ENCODE results near the gene CC2D1A. TPM values are rescaled to one million over a fixed set of nuclear protein-coding genes. Genes with fewer than 3 reads are reported as not detected.

CC2D1A gene
- polyA plus RNA-seq, 1 experiment: 13.1 TPM

- POLR2A ChIA-PET: no interaction called here
- peaks cover 6% of the 10 kb centered on the region for H3K36me3 ChIP-seq (ENCODE audit: control insufficient read depth, insufficient read depth, low read length)
- no peak overlapping the region for H3K4me3 ChIP-seq (ENCODE audit: low read depth, low read length)
- DNase-seq (ENCODE audit: low read depth): no peak
- TF ChIP-seq CTCF (IDR thresholded peaks at IDR 0.05; ENCODE audit: insufficient read depth, low read depth, low read length): no peak
- CTCF ChIA-PET: no interaction called here
- no peaks in the 10 kb centered on the region for H3K27me3 ChIP-seq (ENCODE audit: control insufficient read depth, insufficient read depth, low read length)
These were observed 69.9 kb downstream of the CC2D1A start for GRCh38 chr19:13975870-13976269.

- CTCF ChIA-PET: no interaction called here
- POLR2A ChIA-PET: no interaction called here
- no peak overlapping the region for H3K4me3 ChIP-seq (ENCODE audit: low read depth, low read length)
- no peaks in the 10 kb centered on the region for H3K27me3 ChIP-seq (ENCODE audit: control insufficient read depth, insufficient read depth, low read length)
- no peak for DNase-seq (ENCODE audit: low read depth)
- H3K36me3 ChIP-seq (ENCODE audit: control insufficient read depth, insufficient read depth, low read length): peaks cover 6% of the 10 kb centered on the region
- TF ChIP-seq CTCF (IDR thresholded peaks at IDR 0.05; ENCODE audit: insufficient read depth, low read depth, low read length): no peak
These were observed 70.4 kb downstream of the CC2D1A start for GRCh38 chr19:13976446-13976845.

GRCh38 chr19:13977803-13978202, 71.8 kb downstream of the CC2D1A start:
- Histone ChIP-seq H3K27me3 (ENCODE audit: control insufficient read depth, insufficient read depth, low read length) (no peaks in the 10 kb centered on the region), H3K4me3 (ENCODE audit: low read depth, low read length) (no peak overlapping the region), H3K36me3 (ENCODE audit: control insufficient read depth, insufficient read depth, low read length) (peaks cover 10% of the 10 kb centered on the region)
- no peak for TF ChIP-seq CTCF (IDR thresholded peaks at IDR 0.05; ENCODE audit: insufficient read depth, low read depth, low read length)
- POLR2A ChIA-PET: no interaction called here
- CTCF ChIA-PET: interaction anchor here (0.5 to 1.2 kb wide), 3 partner anchors 16 to 504 kb away, joined by 3 read pairs; no protein-coding TSS in a partner anchor
- DNase-seq (ENCODE audit: low read depth): no peak

GRCh38 chr19:13978351-13979243, 72.6 kb downstream of the CC2D1A start:
- DNase-seq (ENCODE audit: low read depth): no peak
- ChIA-PET CTCF (interaction anchor here (1.0 to 1.2 kb wide), 3 partner anchors 17 to 65 kb away, joined by 3 to 4 read pairs (median 3); no protein-coding TSS in a partner anchor), POLR2A (no interaction called here)
- no peak for TF ChIP-seq CTCF (IDR thresholded peaks at IDR 0.05; ENCODE audit: insufficient read depth, low read depth, low read length)
- Histone ChIP-seq H3K36me3 (ENCODE audit: control insufficient read depth, insufficient read depth, low read length) (peaks cover 9% of the 10 kb centered on the region), H3K27me3 (ENCODE audit: control insufficient read depth, insufficient read depth, low read length) (no peaks in the 10 kb centered on the region), H3K4me3 (ENCODE audit: low read depth, low read length) (peak overlapping the region; percentile 16)

- Histone ChIP-seq H3K4me3 (ENCODE audit: low read depth, low read length) (peak overlapping the region; percentile 5), H3K27me3 (ENCODE audit: control insufficient read depth, insufficient read depth, low read length) (no peaks in the 10 kb centered on the region), H3K36me3 (ENCODE audit: control insufficient read depth, insufficient read depth, low read length) (peaks cover 9% of the 10 kb centered on the region)
- TF ChIP-seq CTCF (IDR thresholded peaks at IDR 0.05; ENCODE audit: insufficient read depth, low read depth, low read length): no peak
- CTCF ChIA-PET: interaction anchor here (1.0 kb wide), 1 partner anchor 18 kb away, joined by 4 read pairs; no protein-coding TSS in a partner anchor
- DNase-seq (ENCODE audit: low read depth): no peak
- POLR2A ChIA-PET: no interaction called here
These were observed 73.2 kb downstream of the CC2D1A start for GRCh38 chr19:13979244-13979615.

Measured in BJ (cell line).